B cell (primary cell): ENCODE data around the gene TBX2. TPM values are rescaled to one million over a fixed set of nuclear protein-coding genes. Genes with fewer than 3 reads are reported as not detected.

Experiments
- ATAC-seq: fragments of 200-7000 bp; cut with Tn5 transposase; one replicate; pipeline ENCODE4 v1.10.0; 2021; ENCODE audit warnings: low read depth, mild to moderate bottlenecking, moderate number of reproducible peaks, moderate library complexity
- CTCF ChIA-PET: fragments of 350-600 bp; sonication (Branson Sonifier 250); formaldehyde crosslinking; loops from one replicate; lab custom pipeline; 2021; ENCODE audit warnings: antibody characterized with exemption, inconsistent platforms; lab: Charles Lee
- POLR2A ChIA-PET: fragments of 350-600 bp; sonication (Branson Sonifier 250); formaldehyde crosslinking; loops from one replicate; lab custom pipeline; 2021; ENCODE audit warnings: antibody characterized with exemption; lab: Charles Lee
- DNase-seq: peaks from one replicate; pipeline ENCODE4 v3.0.0; 2013
- H2AFZ ChIP-seq: 2 replicates; pipeline ENCODE4 v1.6.1; 2012; ENCODE audit warnings: mild to moderate bottlenecking, low read depth, low read length; ENCODE audit not compliant: insufficient read depth, poor library complexity, severe bottlenecking
- H3K27ac ChIP-seq, 2 donors: 1 replicate in 1 of 2; 2 replicates in 1 of 2; pipeline ENCODE4 v1.5.1; 2012 to 2013; ENCODE audit warnings: low read length in 2 of 2, mild to moderate bottlenecking in 2 of 2, moderate library complexity in 1 of 2
- H3K27me3 ChIP-seq, 4 experiments: fragments of 200-600 bp in 1 of 4; sonication (generic) in 1 of 4; replicated peaks in 1 of 4; 1 replicate in 2 of 4; 2 replicates in 2 of 4; pipeline versions ENCODE4 v1.6.1 to v1.7.0; 2013 to 2016; ENCODE audit warnings: low read length in 3 of 4, mild to moderate bottlenecking in 2 of 4, mixed read lengths in 1 of 4, moderate library complexity in 1 of 4; ENCODE audit not compliant: insufficient read depth in 4 of 4, control insufficient read depth in 3 of 4; ENCODE audit errors: control extremely low read depth in 1 of 4
- H3K36me3 ChIP-seq, 2 experiments: replicated peaks in 1 of 2; 1 replicate in 1 of 2; 2 replicates in 1 of 2; pipeline versions ENCODE4 v1.6.1 to v1.7.1; 2013; ENCODE audit warnings: low read length in 1 of 2; ENCODE audit not compliant: insufficient read depth in 2 of 2, control insufficient read depth in 1 of 2; ENCODE audit errors: control extremely low read depth in 1 of 2, extremely low read depth in 1 of 2
- H3K4me1 ChIP-seq, 2 donors: fragments of 200-600 bp in 1 of 2; sonication (generic) in 1 of 2; 1 replicate in 1 of 2; 2 replicates in 1 of 2; pipeline versions ENCODE4 v1.5.1 to v1.6.1; 2013 to 2017; ENCODE audit warnings: low read length in 2 of 2; ENCODE audit not compliant: control insufficient read depth in 2 of 2, insufficient read depth in 2 of 2
- H3K4me2 ChIP-seq: replicated peaks from 2 replicates; pipeline ENCODE3; 2012; ENCODE audit warnings: mild to moderate bottlenecking, low read depth, low read length; ENCODE audit not compliant: poor library complexity, severe bottlenecking
- H3K4me3 ChIP-seq, 5 experiments: fragments of 200-600 bp in 1 of 5; sonication (generic) in 1 of 5; 1 replicate in 3 of 5; 2 replicates in 2 of 5; pipeline versions ENCODE4 v1.5.1 to v1.7.0; 2011 to 2016; ENCODE audit warnings: low read length in 4 of 5, mild to moderate bottlenecking in 4 of 5, low read depth in 2 of 5, control low read depth in 1 of 5, moderate library complexity in 1 of 5; ENCODE audit not compliant: insufficient read depth in 1 of 5; ENCODE audit errors: control extremely low read depth in 1 of 5, extremely low read depth in 1 of 5
- H3K79me2 ChIP-seq: fragments of 200-600 bp; sonication (generic); one replicate; pipeline ENCODE4 v1.6.0; 2016; ENCODE audit warnings: low read length; ENCODE audit not compliant: control insufficient read depth, insufficient read depth
- H3K9ac ChIP-seq: fragments of 200-600 bp; sonication (generic); 2 replicates; pipeline ENCODE4 v1.6.1; 2017; ENCODE audit warnings: mild to moderate bottlenecking, low read length, moderate library complexity
- H3K9me3 ChIP-seq, 3 donors: one replicate each; pipeline versions ENCODE4 v1.6.1 to v1.7.1; 2013; ENCODE audit warnings: low read length in 2 of 3; ENCODE audit not compliant: control insufficient read depth in 2 of 3, insufficient read depth in 1 of 3; ENCODE audit errors: control extremely low read depth in 1 of 3
- H4K20me1 ChIP-seq: 2 replicates; pipeline ENCODE4 v1.6.0; 2012; ENCODE audit warnings: mild to moderate bottlenecking, low read length; ENCODE audit not compliant: insufficient read depth, control insufficient read depth, poor library complexity, severe bottlenecking
- H3K27ac Mint-ChIP-seq: one replicate; pipeline ENCODE4 v1.8.0; 2021; ENCODE audit warnings: mixed read lengths
- H3K27me3 Mint-ChIP-seq: one replicate; pipeline ENCODE4 v1.8.0; 2021; ENCODE audit warnings: mixed read lengths
- H3K4me1 Mint-ChIP-seq: one replicate; pipeline ENCODE4 v1.8.0; 2021; ENCODE audit warnings: mixed read lengths
- H3K4me3 Mint-ChIP-seq: one replicate; pipeline ENCODE4 v1.8.0; 2021; ENCODE audit warnings: mixed read lengths
- H3K9me3 Mint-ChIP-seq: one replicate; pipeline ENCODE4 v1.8.0; 2022; ENCODE audit warnings: mixed read lengths; ENCODE audit not compliant: insufficient read depth
- EZH2 ChIP-seq: IDR thresholded peaks from 2 replicates; pipeline ENCODE4 v1.6.1; 2012; ENCODE audit warnings: borderline replicate concordance, low read depth, mild to moderate bottlenecking, moderate library complexity, low read length; ENCODE audit not compliant: insufficient read depth, poor library complexity, severe bottlenecking
- WGBS: methylation state at CpG from one replicate; pipeline ENCODE4 v1.1.5; 2013; ENCODE audit warnings: missing lambda C conversion rate; ENCODE audit not compliant: insufficient coverage; 5-methylcytosine and 5-hydroxymethylcytosine counted together
- intact Hi-C: fragments of 100-400 bp; cut with micrococcal nuclease; formaldehyde crosslinking; loops from one replicate; pipeline ENCODE4 v1.10.0; 2022
- polyA plus RNA-seq: library from polyadenylated mRNA; depleted of rRNA; stranded (reverse); fragments of >200 nt; gene quantifications from 2 replicates; pipeline ENCODE4 v1.2.3, GENCODE V29; 2012
- total RNA-seq, 2 donors: library from RNA; stranded (reverse); fragments of 120-200 nt in 1 of 2; gene quantifications; 1 replicate in 1 of 2; 2 replicates in 1 of 2; pipeline versions ENCODE4 v1.2.3 to v1.2.4, GENCODE V29; 2013 to 2022
- TF ChIP-seq, protein P1 (sequence below): fragments of 200-600 bp; IDR thresholded peaks from one replicate; pipeline ENCODE4 v1.8.0; 2022; ENCODE audit warnings: antibody characterized with exemption, mild to moderate bottlenecking

Gene TBX2
- total and polyA plus RNA-seq, 2 donors (not counting 1 experiment from before 2014, with no cell fraction given): not detected

DNA sequence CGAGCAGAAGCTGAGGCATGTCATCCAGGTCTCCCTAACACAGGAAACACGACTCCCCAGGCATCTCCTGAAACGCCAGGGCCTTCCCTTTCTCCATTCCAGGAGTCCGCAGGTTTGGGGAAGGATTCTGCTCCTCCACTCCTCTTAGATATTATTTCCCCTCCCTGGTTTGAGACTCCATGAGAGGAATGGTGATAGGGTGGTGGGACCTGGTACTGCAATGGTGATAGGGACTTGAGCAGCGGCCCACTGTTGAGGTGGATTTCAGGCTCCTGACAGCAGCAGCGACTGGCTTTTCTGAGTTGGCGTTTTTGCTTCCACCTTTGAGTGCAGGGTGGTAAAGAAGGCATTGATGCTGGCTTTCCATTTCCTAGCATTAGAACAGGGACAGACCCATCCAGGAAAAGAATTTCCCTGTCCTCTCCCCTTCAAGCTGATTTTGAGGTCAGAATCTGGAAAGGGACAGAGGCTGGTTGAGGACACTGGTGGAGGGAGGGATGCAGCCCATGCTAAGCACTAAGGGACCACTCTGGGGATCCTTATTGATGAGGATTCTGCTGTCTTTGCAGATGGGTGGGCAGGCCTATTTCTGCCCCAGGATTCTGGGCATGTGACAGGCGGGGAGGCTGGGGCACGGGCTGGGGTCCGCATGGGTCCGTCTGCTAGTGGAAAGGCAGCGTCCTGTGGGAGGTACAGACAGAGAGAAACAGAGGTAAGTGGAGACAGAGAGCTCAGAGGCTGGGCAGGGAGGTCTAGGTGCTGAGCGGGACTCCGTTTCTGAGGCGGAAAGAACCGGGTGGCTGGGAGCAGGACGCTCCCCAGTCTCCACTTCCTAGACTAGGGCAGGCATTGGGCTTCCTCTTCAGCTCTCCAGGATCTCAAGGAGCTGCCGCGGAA, 51.2 kb downstream of the TBX2 start:
- Histone ChIP-seq H3K4me2 (peak overlapping the region; percentile 75), H2AFZ (peak overlapping the region; percentile 42), H3K79me2 (no peaks in the 10 kb centered on the region), H3K36me3 (no peaks in the 10 kb centered on the region), H4K20me1 (no peaks in the 10 kb centered on the region), H3K4me3 (no peak overlapping the region), H3K4me1 (peaks cover 28 to 38% of the 10 kb centered on the region in 2 donors), H3K9me3 (peaks cover 0 to 31% (median 0%) of the 10 kb centered on the region in 3 donors), H3K9ac (no peak overlapping the region), H3K27me3 (peaks cover 2 to 63% (median 52%) of the 10 kb centered on the region in 4 experiments), H3K27ac (no peak overlapping the region)
- H3K4me3 Mint-ChIP-seq: peak overlapping the region; percentile 77
- ATAC-seq (no peak), DNase-seq (no peak)
- H3K27me3 Mint-ChIP-seq: peaks cover 60% of the 10 kb centered on the region
- 38% methylated on average over 13 of the region's 19 CpGs for WGBS
- no peak overlapping the region for H3K27ac Mint-ChIP-seq
- CTCF ChIA-PET: interaction anchor here (1.0 kb wide), 1 partner anchor 33 kb away, joined by 3 read pairs; no protein-coding TSS in a partner anchor
- intact Hi-C loops: no loop called here
- H3K9me3 Mint-ChIP-seq: no peaks in the 10 kb centered on the region
- POLR2A ChIA-PET: no interaction called here
- TF ChIP-seq EZH2: no peak
- TF ChIP-seq, protein P1, sequence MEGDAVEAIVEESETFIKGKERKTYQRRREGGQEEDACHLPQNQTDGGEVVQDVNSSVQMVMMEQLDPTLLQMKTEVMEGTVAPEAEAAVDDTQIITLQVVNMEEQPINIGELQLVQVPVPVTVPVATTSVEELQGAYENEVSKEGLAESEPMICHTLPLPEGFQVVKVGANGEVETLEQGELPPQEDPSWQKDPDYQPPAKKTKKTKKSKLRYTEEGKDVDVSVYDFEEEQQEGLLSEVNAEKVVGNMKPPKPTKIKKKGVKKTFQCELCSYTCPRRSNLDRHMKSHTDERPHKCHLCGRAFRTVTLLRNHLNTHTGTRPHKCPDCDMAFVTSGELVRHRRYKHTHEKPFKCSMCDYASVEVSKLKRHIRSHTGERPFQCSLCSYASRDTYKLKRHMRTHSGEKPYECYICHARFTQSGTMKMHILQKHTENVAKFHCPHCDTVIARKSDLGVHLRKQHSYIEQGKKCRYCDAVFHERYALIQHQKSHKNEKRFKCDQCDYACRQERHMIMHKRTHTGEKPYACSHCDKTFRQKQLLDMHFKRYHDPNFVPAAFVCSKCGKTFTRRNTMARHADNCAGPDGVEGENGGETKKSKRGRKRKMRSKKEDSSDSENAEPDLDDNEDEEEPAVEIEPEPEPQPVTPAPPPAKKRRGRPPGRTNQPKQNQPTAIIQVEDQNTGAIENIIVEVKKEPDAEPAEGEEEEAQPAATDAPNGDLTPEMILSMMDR: no peak
- H3K4me1 Mint-ChIP-seq: peaks cover 22% of the 10 kb centered on the region
